Large intestine (tissue), 3 donors: ENCODE data around the gene CELA3B. TPM values are rescaled to one million over a fixed set of nuclear protein-coding genes. Genes with fewer than 3 reads are reported as not detected.
"Not testable (repeated sequence)": the region's sequence is repeated elsewhere in the genome, so short reads cannot be mapped to it uniquely, and the experiment has no call there.

Experiments used
- DNase-seq, 2 donors: peaks; one replicate each; pipeline versions ENCODE4 v3.0.0 to v3.0.0-alpha.2; 2013
- H3K27ac ChIP-seq: one replicate; pipeline ENCODE4 v1.5.1; 2013; ENCODE audit warnings: low read length
- H3K27me3 ChIP-seq: 2 replicates; pipeline ENCODE4 v1.6.1; 2013; ENCODE audit warnings: low read length; ENCODE audit not compliant: control insufficient read depth, insufficient read depth
- H3K36me3 ChIP-seq: 2 replicates; pipeline ENCODE4 v1.6.1; 2013; ENCODE audit warnings: low read length; ENCODE audit not compliant: control insufficient read depth, insufficient read depth
- H3K4me1 ChIP-seq: one replicate; pipeline ENCODE4 v1.6.1; 2013; ENCODE audit warnings: low read length; ENCODE audit not compliant: control insufficient read depth, insufficient read depth
- H3K4me3 ChIP-seq: one replicate; pipeline ENCODE4 v1.5.1; 2013; ENCODE audit warnings: low read length
- H3K9me3 ChIP-seq: one replicate; pipeline ENCODE4 v1.6.1; 2013; ENCODE audit warnings: mild to moderate bottlenecking, low read depth, low read length, moderate library complexity; ENCODE audit not compliant: control insufficient read depth
- WGBS: methylation state at CpG from one replicate; pipeline ENCODE4 v1.1.5; 2013; ENCODE audit warnings: low lambda C conversion rate; ENCODE audit not compliant: insufficient coverage; 5-methylcytosine and 5-hydroxymethylcytosine counted together
- polyA plus RNA-seq: library from polyadenylated mRNA; unstranded; fragments of 120-200 nt; gene quantifications from one replicate; pipeline ENCODE4 v1.2.1, GENCODE V29; 2013

CELA3B gene
- polyA plus RNA-seq, 1 donor: 0.21 TPM

- peaks cover 9% of the 10 kb centered on the region for H3K4me1 ChIP-seq
- no peak overlapping the region for H3K4me3 ChIP-seq
- no peaks in the 10 kb centered on the region for H3K27me3 ChIP-seq
- no peaks in the 10 kb centered on the region for H3K36me3 ChIP-seq
- no peak overlapping the region for H3K27ac ChIP-seq
- no peak for DNase-seq
- WGBS: no CpG with 5 or more reads among the region's 2 CpGs
- H3K9me3 ChIP-seq: no peaks in the 10 kb centered on the region
Observed at GRCh38 chr1:21961337-21961736, 15.5 kb upstream of the CELA3B start.

- no peak for DNase-seq
- no CpG with 5 or more reads among the region's 2 CpGs for WGBS
- Histone ChIP-seq H3K27me3 (no peaks in the 10 kb centered on the region), H3K4me3 (no peak overlapping the region), H3K9me3 (no peaks in the 10 kb centered on the region), H3K27ac (no peak overlapping the region), H3K36me3 (no peaks in the 10 kb centered on the region), H3K4me1 (peaks cover 5% of the 10 kb centered on the region)
Observed at GRCh38 chr1:21961799-21962198, 15.0 kb upstream of the CELA3B start.

GRCh38 chr1:21963477-21964217 lies 13.2 kb upstream of the CELA3B start:
- no peak overlapping the region for H3K4me3 ChIP-seq
- no peaks in the 10 kb centered on the region for H3K9me3 ChIP-seq
- DNase-seq: peak; percentile 68 to 69
- H3K36me3 ChIP-seq: no peaks in the 10 kb centered on the region
- peaks cover 2% of the 10 kb centered on the region for H3K4me1 ChIP-seq
- no peak overlapping the region for H3K27ac ChIP-seq
- no peaks in the 10 kb centered on the region for H3K27me3 ChIP-seq
- 79% methylated on average over 2 of the region's 11 CpGs for WGBS

GRCh38 chr1:21966247-21967000 lies 10.4 kb upstream of the CELA3B start:
- H3K9me3 ChIP-seq: no peaks in the 10 kb centered on the region
- no peaks in the 10 kb centered on the region for H3K27me3 ChIP-seq
- no peak overlapping the region for H3K4me3 ChIP-seq
- WGBS: no CpG with 5 or more reads among the region's 15 CpGs
- DNase-seq: no peak
- peaks cover 2% of the 10 kb centered on the region for H3K4me1 ChIP-seq
- H3K36me3 ChIP-seq: no peaks in the 10 kb centered on the region
- no peak overlapping the region for H3K27ac ChIP-seq

GRCh38 chr1:21967216-21967615 lies 9.6 kb upstream of the CELA3B start:
- not testable (repeated sequence) for H3K9me3 ChIP-seq, H3K27me3 ChIP-seq, H3K4me1 ChIP-seq, DNase-seq, H3K27ac ChIP-seq, H3K4me3 ChIP-seq, H3K36me3 ChIP-seq
- WGBS: no CpG with 5 or more reads among the region's 6 CpGs

GRCh38 chr1:21969066-21969465 lies 7.8 kb upstream of the CELA3B start:
- not testable (repeated sequence) for H3K4me1 ChIP-seq, DNase-seq, H3K4me3 ChIP-seq, H3K27ac ChIP-seq, H3K9me3 ChIP-seq, H3K27me3 ChIP-seq, H3K36me3 ChIP-seq
- WGBS: no CpG with 5 or more reads among the region's 5 CpGs

GRCh38 chr1:21970523-21970922 lies 6.3 kb upstream of the CELA3B start:
- not testable (repeated sequence) for H3K4me3 ChIP-seq, H3K9me3 ChIP-seq, H3K27me3 ChIP-seq, DNase-seq, H3K36me3 ChIP-seq, H3K27ac ChIP-seq
- H3K4me1 ChIP-seq: peaks cover 11% of the 10 kb centered on the region
- WGBS: no CpG with 5 or more reads among the region's 4 CpGs

GRCh38 chr1:21972973-21973441 lies 3.8 kb upstream of the CELA3B start:
- H3K27me3 ChIP-seq, H3K4me3 ChIP-seq, H3K9me3 ChIP-seq, H3K36me3 ChIP-seq: not testable (repeated sequence)
- WGBS: no CpG with 5 or more reads among the region's 2 CpGs
- peak in 1 of 2 donors; percentile 42 for DNase-seq
- H3K27ac ChIP-seq: peak overlapping the region; percentile 28
- H3K4me1 ChIP-seq: peaks cover 11% of the 10 kb centered on the region

GRCh38 chr1:21973948-21974347 lies 2.9 kb upstream of the CELA3B start:
- no CpG with 5 or more reads among the region's 8 CpGs for WGBS
- not testable (repeated sequence) for H3K9me3 ChIP-seq, DNase-seq, H3K27me3 ChIP-seq, H3K27ac ChIP-seq, H3K4me3 ChIP-seq, H3K36me3 ChIP-seq
- peaks cover 11% of the 10 kb centered on the region for H3K4me1 ChIP-seq

GRCh38 chr1:21974699-21975098 lies 2.1 kb upstream of the CELA3B start:
- not testable (repeated sequence) for H3K27ac ChIP-seq

More at GRCh38 chr1:21974699-21975098, 2.1 kb upstream of the CELA3B start:
- H3K4me1 ChIP-seq: peaks cover 11% of the 10 kb centered on the region
- H3K27me3 ChIP-seq, H3K4me3 ChIP-seq, H3K36me3 ChIP-seq, H3K9me3 ChIP-seq: not testable (repeated sequence)
- no CpG with 5 or more reads among the region's 6 CpGs for WGBS
- peak in 1 of 2 donors; percentile 50 for DNase-seq
